Superior temporal gyrus (tissue), 1 donor: Measurements from ENCODE around the gene CISD1.

Experiments
- DNase-seq: peaks from one replicate; pipeline ENCODE4 v3.0.0-alpha.2; 2016; ENCODE audit errors: extremely low spot score

The CISD1 gene

GRCh38 chr10:58307676-58308075, 38.7 kb downstream of the CISD1 start:
- DNase-seq = no peak

- no peak for DNase-seq
Observed at GRCh38 chr10:58311026-58311425, 42.1 kb downstream of the CISD1 start.

GRCh38 chr10:58316874-58317273, 47.9 kb downstream of the CISD1 start:
- DNase-seq = no peak

GRCh38 chr10:58318346-58318745, 49.4 kb downstream of the CISD1 start:
- DNase-seq = no peak

- DNase-seq = no peak
Observed at GRCh38 chr10:58319599-58319998, 50.6 kb downstream of the CISD1 start.

- no peak for DNase-seq
Observed at GRCh38 chr10:58320351-58321049, 51.5 kb downstream of the CISD1 start.

- no peak for DNase-seq
Observed at GRCh38 chr10:58322072-58322834, 53.3 kb downstream of the CISD1 start.

GRCh38 chr10:58322835-58323209, 53.9 kb downstream of the CISD1 start:
- no peak for DNase-seq

- DNase-seq = no peak
Observed at GRCh38 chr10:58326967-58327381, 58.0 kb downstream of the CISD1 start.

GRCh38 chr10:58328233-58328632, 59.3 kb downstream of the CISD1 start:
- DNase-seq = no peak

- no peak for DNase-seq
Observed at GRCh38 chr10:58330431-58330830, 61.5 kb downstream of the CISD1 start.

GRCh38 chr10:58331646-58332045, 62.7 kb downstream of the CISD1 start:
- DNase-seq = no peak

GRCh38 chr10:58334817-58335305, 65.9 kb downstream of the CISD1 start, which contains the start of gene UBE2D1:
UBE2D1 (plus strand) TSS chr10:58335006; CDS start chr10:58335202, 196 bp downstream.
- DNase-seq = peak; percentile 80

GRCh38 chr10:58335306-58336005, 66.5 kb downstream of the CISD1 start:
- DNase-seq = no peak

GRCh38 chr10:58336242-58336641, 67.3 kb downstream of the CISD1 start:
- no peak for DNase-seq
